Measurements from ENCODE around the gene VASH1. TPM values are rescaled to one million over a fixed set of nuclear protein-coding genes. Genes with fewer than 3 reads are reported as not detected.
A peak's percentile ranks its signal among the peaks of the same experiment; 100 is the strongest.
"Not testable (repeated sequence)": the region's sequence is repeated elsewhere in the genome, so short reads cannot be mapped to it uniquely, and the experiment has no call there.

VASH1 gene
- 97.0 and 97.9 TPM in 2 replicates for total RNA-seq

DNA sequence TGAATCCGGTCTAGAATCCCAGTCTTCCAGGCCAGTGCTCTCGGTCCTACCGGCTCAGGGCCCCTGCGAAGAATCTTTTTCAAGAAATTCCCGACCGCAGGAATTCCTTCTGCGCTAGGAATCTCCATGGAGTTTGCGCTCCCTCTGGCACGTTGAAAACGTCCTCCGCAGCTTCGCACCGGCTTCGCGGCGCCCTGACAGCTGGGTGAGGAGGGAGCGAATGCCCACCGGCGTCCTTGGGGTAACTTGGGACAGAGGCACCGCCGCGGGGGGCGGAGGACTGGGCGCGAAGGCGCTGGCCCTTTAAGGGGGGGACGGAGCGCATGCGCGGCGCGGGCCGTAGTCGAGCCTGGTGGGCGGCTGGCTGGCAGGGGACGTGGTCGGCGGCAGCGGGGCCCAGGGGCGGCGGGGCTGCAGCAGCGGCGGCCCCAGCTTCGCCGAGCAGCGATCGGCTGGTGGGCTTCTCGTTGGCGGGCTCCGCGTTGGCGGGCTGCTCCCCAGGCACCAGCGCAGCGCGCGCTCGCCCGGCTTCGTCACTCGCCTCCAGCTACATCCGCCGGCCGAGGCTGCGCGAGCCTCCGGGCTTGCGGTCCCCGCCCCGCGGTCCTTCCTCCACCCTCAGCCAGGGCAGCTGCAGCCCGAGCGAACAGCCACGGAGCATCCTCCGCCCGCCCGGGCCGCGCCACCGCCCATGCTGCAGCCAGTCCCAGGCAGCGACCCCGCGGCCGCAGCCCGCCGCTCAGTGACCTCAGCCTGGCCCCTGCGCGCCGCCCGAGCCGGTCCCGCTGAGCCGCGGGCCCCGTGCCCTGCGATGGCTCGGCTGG, at the start of gene VASH1:
Gene VASH1, plus strand, starts transcription at position 333 of the 824 bp plus-strand sequence. CDS start 1,354 bp downstream, outside the sequence.
- peak; percentile 77 for DNase-seq

DNA sequence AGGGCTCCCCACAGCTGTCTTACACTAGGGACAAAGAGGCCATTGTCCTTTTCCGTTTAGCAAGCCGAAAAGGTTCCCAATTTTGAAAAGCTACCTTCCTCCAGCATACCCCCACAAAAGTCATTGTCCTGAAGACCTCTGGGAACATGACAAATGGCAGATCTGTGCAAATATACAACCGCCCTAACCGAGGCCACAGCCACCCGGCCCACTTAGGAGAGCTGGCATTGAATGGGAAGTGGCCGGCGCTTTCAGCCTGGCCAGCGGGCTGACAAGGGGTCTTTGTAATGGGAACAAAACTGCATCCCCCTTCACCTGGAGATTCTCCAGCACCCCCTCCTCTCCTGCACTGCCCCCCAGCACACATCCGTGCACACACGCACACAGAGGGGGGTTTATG, 48.1 kb upstream of the VASH1 start:
- no peak for DNase-seq

DNA sequence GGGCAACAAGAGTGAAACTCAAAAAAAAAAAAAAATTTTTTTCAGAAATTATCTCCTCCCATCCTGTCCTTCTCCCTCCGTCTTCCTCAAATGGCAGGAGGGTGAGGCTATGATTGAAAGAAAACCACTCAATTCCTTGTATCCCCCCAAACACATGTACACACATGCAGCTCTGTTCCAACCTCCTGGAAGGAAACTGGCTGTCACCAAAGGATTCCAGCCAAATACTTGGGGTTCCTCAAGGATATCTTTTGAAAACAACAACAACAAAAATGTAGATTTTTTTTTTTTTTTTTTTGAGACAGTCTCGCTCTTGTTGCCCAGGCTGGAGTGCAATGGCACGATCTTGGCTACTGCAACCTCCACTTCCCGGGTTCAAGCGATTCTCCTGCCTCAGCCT, 46.8 kb upstream of the VASH1 start:
- DNase-seq = no peak

GRCh38 chr14:76715101-76715500, 46.2 kb upstream of the VASH1 start:
- no peak for DNase-seq

DNA sequence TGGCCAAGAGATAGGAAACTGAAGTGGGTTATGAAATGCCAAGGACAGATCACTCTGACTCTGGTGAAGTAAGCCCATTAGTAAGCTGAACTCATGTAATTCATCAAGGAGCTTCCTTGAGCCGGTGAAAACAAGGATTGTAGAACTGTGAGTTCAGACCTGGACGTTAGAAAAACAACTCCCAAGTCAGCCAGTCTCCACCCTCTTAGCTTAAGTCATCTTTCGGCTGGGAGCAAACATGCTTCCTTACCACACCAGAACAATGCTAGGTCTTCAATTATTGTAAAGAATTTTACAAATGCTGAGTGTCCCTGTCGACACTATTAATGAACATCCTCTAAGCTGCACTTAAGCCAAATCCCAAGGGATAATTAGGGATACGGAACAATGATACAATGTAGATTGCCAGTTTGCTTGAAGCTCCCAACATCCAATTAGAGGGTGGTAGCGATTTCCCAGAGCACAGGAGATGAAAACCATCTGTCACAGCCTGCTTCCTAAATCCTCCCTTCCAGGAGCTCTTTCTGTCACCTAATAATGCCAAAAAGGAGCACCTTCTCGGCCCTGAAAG, 45.7 kb upstream of the VASH1 start:
- peak; percentile 76 for DNase-seq

GRCh38 chr14:76716285-76716684, 45.0 kb upstream of the VASH1 start:
- DNase-seq = peak; percentile 44

- no peak for DNase-seq
Measured at GRCh38 chr14:76717508-76718290, 43.6 kb upstream of the VASH1 start.

DNA sequence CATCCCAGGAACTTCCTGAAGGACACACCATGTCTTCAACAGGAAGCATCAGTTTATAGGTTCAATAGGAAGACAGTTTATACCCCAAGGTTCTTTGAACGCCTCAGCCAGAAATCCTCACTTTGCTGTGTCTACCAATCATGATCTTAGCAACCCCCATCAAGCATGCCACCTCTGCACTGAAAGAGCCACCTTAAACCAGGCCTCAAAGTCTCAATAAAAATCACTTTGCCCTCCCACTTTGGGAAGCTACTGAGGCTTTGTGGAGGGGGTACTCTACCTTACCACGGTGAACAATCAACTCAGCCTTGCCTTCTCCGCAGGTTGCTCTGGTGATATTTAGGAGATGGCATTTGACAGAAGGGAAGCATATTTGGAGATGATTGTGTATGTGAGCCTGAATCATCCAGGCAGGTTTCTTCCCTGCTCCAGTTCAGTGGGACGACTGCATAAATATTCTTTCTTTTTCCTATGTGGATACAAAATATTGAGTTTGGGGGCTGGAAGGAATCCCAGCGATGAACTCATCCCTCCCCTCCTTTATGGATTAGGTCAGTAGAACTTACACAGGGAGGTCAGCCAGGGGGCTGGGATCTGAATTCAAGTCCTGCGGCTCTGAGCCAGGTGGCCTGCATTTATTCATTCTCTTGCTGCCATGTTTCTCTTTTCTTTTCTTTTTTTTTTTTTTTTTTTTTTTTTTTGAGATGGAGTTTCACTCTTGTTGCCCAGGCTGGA, 42.8 kb upstream of the VASH1 start:
- no peak for DNase-seq

DNA sequence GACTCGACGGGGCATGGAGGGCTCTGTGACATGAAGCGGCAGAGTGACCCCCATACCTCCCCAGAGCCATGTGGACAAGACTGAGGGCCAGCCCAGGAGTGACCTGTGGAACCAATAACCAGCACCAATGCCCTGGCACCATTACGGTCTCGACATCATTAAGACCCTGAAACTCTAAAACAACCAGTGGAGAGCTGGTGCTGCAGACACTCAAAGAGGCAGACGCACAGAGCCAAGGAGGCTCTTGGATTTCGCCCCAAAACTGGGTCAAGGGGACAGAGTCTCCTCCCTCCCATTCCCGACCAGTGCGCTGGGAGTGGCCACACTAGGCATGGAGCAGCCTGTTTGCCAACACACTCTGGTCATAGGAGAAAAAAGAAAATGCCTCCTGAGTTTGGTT, 41.6 kb upstream of the VASH1 start:
- DNase-seq = no peak

GRCh38 chr14:76720382-76720813, 40.9 kb upstream of the VASH1 start:
- DNase-seq = peak; percentile 88

DNA sequence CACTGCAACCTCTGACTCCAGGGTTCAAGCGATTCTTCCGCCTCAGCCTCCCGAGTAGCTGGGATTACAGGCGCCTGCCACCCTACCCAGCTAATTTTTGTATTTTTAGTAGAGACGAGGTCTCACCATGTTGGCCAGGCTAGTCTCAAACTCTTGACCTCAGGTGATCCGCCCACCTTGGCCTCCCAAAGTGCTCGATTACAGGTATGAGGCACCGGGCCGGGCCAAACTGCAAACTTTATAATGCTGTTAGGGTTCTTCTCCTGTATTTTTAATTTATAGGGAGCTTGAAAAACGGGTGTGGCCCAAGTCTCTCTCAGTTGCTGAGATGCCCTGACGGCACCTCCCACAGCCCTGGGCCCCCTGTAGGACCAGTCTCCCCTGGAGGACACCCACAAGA, 39.8 kb upstream of the VASH1 start:
- not testable (repeated sequence) for DNase-seq

GRCh38 chr14:76724651-76725550, 36.4 kb upstream of the VASH1 start:
- DNase-seq = no peak

DNA sequence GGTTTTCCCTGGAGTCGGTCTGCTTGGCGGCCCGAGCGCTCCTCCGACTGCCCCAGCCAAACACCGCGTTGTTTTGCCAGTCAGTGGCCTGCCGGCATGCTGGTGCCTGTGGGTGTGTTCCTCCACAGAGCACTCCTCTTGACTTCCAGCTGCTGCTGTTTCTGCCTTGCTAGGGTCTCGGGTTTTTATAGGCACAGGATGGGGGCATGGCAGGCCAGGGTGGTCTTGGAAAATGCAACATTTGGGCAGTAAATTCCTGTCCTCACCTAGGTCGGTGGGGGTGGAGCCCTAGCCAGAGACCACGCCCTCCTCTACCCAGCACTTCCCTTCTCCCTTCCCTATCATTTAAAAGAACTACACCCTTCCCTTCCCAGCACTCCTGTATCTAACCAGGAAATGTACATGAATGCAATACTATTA, 34.7 kb upstream of the VASH1 start:
- no peak for DNase-seq

- DNase-seq = peak; percentile 35
Measured at GRCh38 chr14:76727384-76727783, 33.9 kb upstream of the VASH1 start.

- DNase-seq = peak; percentile 45
Measured at GRCh38 chr14:76727901-76728300, 33.4 kb upstream of the VASH1 start.

GRCh38 chr14:76729258-76729657, 32.0 kb upstream of the VASH1 start:
- no peak for DNase-seq

DNA sequence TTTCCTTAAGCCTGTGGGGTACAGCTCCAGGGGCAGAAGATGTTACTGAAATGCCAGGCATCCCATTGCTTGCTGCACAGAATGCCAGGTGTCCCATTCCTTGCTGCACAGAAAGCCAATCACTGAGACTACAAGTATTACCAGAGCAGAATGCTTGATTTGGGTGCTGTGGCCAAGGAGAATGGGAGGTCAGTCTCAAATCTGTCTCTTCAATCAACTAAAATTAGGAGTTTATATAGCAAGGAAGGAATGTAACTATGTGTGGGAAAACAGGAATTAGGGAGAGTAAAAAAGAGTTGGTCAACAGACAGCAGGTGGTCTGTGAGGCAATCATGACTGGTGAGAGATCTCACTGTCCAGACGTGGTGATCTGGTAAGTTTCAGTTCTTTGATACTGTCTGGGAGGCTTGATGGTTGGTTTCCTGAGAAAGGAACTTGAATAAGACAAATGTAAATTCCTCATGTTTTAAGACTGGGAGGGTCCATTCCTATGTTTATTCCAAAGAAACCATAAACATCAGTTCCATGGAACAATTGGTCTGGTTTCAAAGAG, 31.2 kb upstream of the VASH1 start:
- no peak for DNase-seq

DNA sequence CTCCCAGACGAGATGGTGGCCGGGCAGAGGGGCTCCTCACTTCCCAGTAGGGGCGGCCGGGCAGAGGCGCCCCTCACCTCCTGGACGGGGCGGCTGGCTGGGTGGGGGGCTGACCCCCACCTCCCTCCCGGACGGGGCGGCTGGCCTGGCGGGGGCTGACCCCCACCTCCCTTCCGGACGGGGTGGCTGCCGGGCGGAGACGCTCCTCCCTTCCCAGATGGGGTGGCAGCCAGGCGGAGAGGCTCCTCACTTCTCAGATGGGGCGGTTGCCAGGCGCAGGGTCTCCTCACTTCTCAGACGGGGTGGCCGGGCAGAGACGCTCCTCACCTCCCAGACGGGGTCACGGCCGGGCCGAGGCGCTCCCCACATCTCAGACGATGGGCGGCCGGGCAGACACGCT, 26.8 kb upstream of the VASH1 start:
- DNase-seq = not testable (repeated sequence)

- DNase-seq = no peak
Measured at GRCh38 chr14:76736514-76736913, 24.8 kb upstream of the VASH1 start.

GRCh38 chr14:76741074-76741473, 20.2 kb upstream of the VASH1 start:
- DNase-seq = no peak

DNA sequence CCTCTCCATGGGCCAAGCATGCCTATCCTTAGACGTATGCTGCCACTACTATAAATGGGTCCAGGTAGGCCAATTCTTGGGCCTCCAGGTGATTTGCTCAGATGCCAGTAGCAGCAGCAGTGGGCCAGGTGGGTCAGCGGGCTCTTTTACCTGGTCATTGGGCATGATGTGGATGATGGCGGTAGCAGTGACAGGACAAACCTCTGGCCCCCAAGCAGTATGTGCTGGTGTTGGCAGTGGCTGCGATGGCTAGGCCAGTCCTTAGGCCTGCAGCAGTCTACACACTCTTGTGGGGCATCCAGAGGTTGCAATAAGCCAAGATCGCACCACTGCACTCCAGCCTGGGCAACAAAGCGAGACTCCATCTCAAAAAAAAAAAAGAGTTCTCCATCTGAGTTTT, 19.1 kb upstream of the VASH1 start:
- DNase-seq = no peak
